Endothelial cell of umbilical vein (primary cell): ENCODE measurements around the gene RECQL5. TPM values are rescaled to one million over a fixed set of nuclear protein-coding genes. Genes with fewer than 3 reads are reported as not detected.

Experiments used
- BruUV-seq: library from RNA; stranded (reverse); fragments of 400-500 nt; replicated peaks from 2 replicates; lab custom pipeline; 2021; lab: Mats Ljungman, UMichigan
- CTCF ChIA-PET: fragments of 300-600, 350-600 bp; sonication (Branson Sonifier 250); formaldehyde crosslinking; loops from one replicate; lab custom pipeline; 2021; ENCODE audit warnings: antibody characterized with exemption, inconsistent platforms; lab: Charles Lee
- POLR2A ChIA-PET: fragments of 300-600, 350-600 bp; sonication (Branson Sonifier 250); formaldehyde crosslinking; loops from one replicate; lab custom pipeline; 2021; ENCODE audit warnings: antibody characterized with exemption, inconsistent platforms; lab: Charles Lee
- DNase-seq: peaks from one replicate; pipeline ENCODE4 v3.0.0-alpha.2; 2011; ENCODE audit warnings: low read depth, low spot score
- FAIRE-seq: peaks from 2 replicates; lab custom pipeline; 2011; peaks lifted over from hg19 to GRCh38; lab: Jason Lieb, UNC
- H2AFZ ChIP-seq: 2 replicates; pipeline ENCODE4 v1.6.0; 2012; ENCODE audit warnings: low read depth, low read length, control low read depth, inconsistent platforms
- H3K27ac ChIP-seq: 2 replicates; pipeline ENCODE4 v1.5.1; 2011; ENCODE audit warnings: low read depth, mild to moderate bottlenecking, control low read depth, low read length, moderate library complexity; ENCODE audit not compliant: insufficient read depth
- H3K27me3 ChIP-seq, 2 experiments: 2 replicates each; pipeline versions ENCODE4 v1.6.0 to v1.6.1; 2011; ENCODE audit warnings: low read length in 2 of 2, mixed read lengths in 1 of 2; ENCODE audit not compliant: control insufficient read depth in 2 of 2, insufficient read depth in 2 of 2
- H3K36me3 ChIP-seq, 2 experiments: 2 replicates in 1 of 2; 3 replicates in 1 of 2; pipeline ENCODE4 v1.5.1; 2011; ENCODE audit warnings: low read length in 2 of 2, mild to moderate bottlenecking in 1 of 2, moderate library complexity in 1 of 2; ENCODE audit not compliant: control insufficient read depth in 2 of 2, insufficient read depth in 2 of 2; ENCODE audit errors: extremely low read depth in 1 of 2
- H3K4me1 ChIP-seq: 3 replicates; pipeline ENCODE4 v1.5.1; 2011; ENCODE audit warnings: mild to moderate bottlenecking, low read length; ENCODE audit not compliant: control insufficient read depth, insufficient read depth; ENCODE audit errors: extremely low read depth
- H3K4me2 ChIP-seq: 2 replicates; pipeline ENCODE4 v1.6.1; 2011; ENCODE audit warnings: low read length, control low read depth, mixed read lengths; ENCODE audit not compliant: insufficient read depth
- H3K4me3 ChIP-seq, 3 experiments: fragments of 200-600 bp in 1 of 3; sonication (generic), shearing (Covaris generic) in 1 of 3; replicated peaks in 1 of 3; 2 replicates each; pipeline ENCODE4 v1.5.1; 2011 to 2016; ENCODE audit warnings: control low read depth in 3 of 3, low read length in 3 of 3, mild to moderate bottlenecking in 2 of 3, inconsistent platforms in 1 of 3, low read depth in 1 of 3, moderate library complexity in 1 of 3; ENCODE audit not compliant: insufficient read depth in 1 of 3
- H3K79me2 ChIP-seq: 2 replicates; pipeline ENCODE4 v1.6.0; 2012; ENCODE audit warnings: low read length, inconsistent platforms; ENCODE audit not compliant: control insufficient read depth, insufficient read depth
- H3K9ac ChIP-seq: replicated peaks from 2 replicates; pipeline ENCODE3; 2011; ENCODE audit warnings: low read length, control low read depth; ENCODE audit not compliant: insufficient read depth; ENCODE audit errors: extremely low read depth
- H3K9me1 ChIP-seq: replicated peaks from 3 replicates; pipeline ENCODE4 v1.6.0; 2011; ENCODE audit warnings: mild to moderate bottlenecking, low read length; ENCODE audit not compliant: control insufficient read depth, insufficient read depth; ENCODE audit errors: extremely low read depth
- H3K9me3 ChIP-seq: replicated peaks from 2 replicates; pipeline ENCODE4 v1.5.1; 2012; ENCODE audit warnings: low read length, inconsistent platforms; ENCODE audit not compliant: control insufficient read depth, insufficient read depth
- H4K20me1 ChIP-seq: replicated peaks from 2 replicates; pipeline ENCODE3; 2011; ENCODE audit warnings: mild to moderate bottlenecking, low read length; ENCODE audit not compliant: control insufficient read depth, insufficient read depth; ENCODE audit errors: extremely low read depth
- CTCF ChIP-seq, 2 donors: IDR thresholded peaks; 1 replicate in 1 of 2; 2 replicates in 1 of 2; pipeline ENCODE4 v1.5.1; 2011; ENCODE audit warnings: low read length in 2 of 2, mild to moderate bottlenecking in 2 of 2, moderate library complexity in 2 of 2, control low read depth in 1 of 2, inconsistent platforms in 1 of 2, low read depth in 1 of 2; ENCODE audit not compliant: insufficient read depth in 1 of 2; ENCODE audit errors: extremely low read depth in 1 of 2
- EZH2 ChIP-seq: IDR thresholded peaks from 2 replicates; pipeline ENCODE4 v1.6.1; 2012; ENCODE audit warnings: borderline replicate concordance, low read depth, mild to moderate bottlenecking, moderate library complexity, low read length, inconsistent platforms; ENCODE audit not compliant: severe bottlenecking
- FOS ChIP-seq: IDR thresholded peaks from 2 replicates; pipeline ENCODE4 v1.6.1; 2011; ENCODE audit warnings: mild to moderate bottlenecking, low read length, moderate library complexity, borderline replicate concordance; ENCODE audit not compliant: insufficient read depth
- GATA2 ChIP-seq: IDR thresholded peaks from 2 replicates; pipeline ENCODE4 v1.7.0; 2011; ENCODE audit warnings: low read depth, mild to moderate bottlenecking, moderate library complexity, mixed read lengths, low read length; ENCODE audit not compliant: insufficient read length, insufficient read depth
- JUN ChIP-seq: IDR thresholded peaks from 2 replicates; pipeline ENCODE4 v1.6.1; 2011; ENCODE audit warnings: borderline replicate concordance, low read depth; ENCODE audit not compliant: insufficient read length, insufficient read depth
- MAX ChIP-seq: IDR thresholded peaks from 2 replicates; pipeline ENCODE4 v1.6.1; 2011; ENCODE audit not compliant: insufficient read depth, insufficient read length
- MYC ChIP-seq: IDR thresholded peaks from one replicate; pipeline ENCODE4 v1.6.1; 2011; ENCODE audit warnings: mild to moderate bottlenecking, low read depth, low read length
- POLR2A ChIP-seq: IDR thresholded peaks from 2 replicates; pipeline ENCODE4 v1.6.1; 2012; ENCODE audit warnings: low read depth, mild to moderate bottlenecking, control low read depth, low read length
- POLR2AphosphoS5 ChIP-seq: IDR thresholded peaks from 2 replicates; pipeline ENCODE4 v1.6.1; 2012; ENCODE audit warnings: low read depth, mild to moderate bottlenecking, control low read depth, low read length, moderate library complexity; ENCODE audit not compliant: insufficient read depth
- dilution Hi-C: fragments of 300-500 bp; cut with MboI; formaldehyde crosslinking; loops from one replicate; pipeline ENCODE4 v1.15.0; 2019; ENCODE audit warnings: low sequenced_read_pairs; ENCODE audit not compliant: extremely low pct_ligation_motif_present
- intact Hi-C: fragments of 100-400 bp; cut with micrococcal nuclease; formaldehyde crosslinking; loops from one replicate; pipeline ENCODE4 v1.10.0; 2022
- polyA plus RNA-seq, 4 experiments: library from polyadenylated mRNA; depleted of rRNA in 3 of 4; stranded (reverse) in 3 of 4; unstranded in 1 of 4; fragments of >200 nt; gene quantifications; 2 replicates each; pipeline versions ENCODE4 v1.2.1 to v1.2.3, GENCODE V29; 2011 to 2012; ENCODE audit warnings: missing spikeins in 1 of 4
- total RNA-seq: library from RNA; stranded (reverse); gene quantifications from 2 replicates; pipeline ENCODE4 v1.2.3, GENCODE V29; 2021

Gene RECQL5
- total and polyA plus RNA-seq, 2 donors (not counting 3 experiments of a cell fraction or from before 2014, with no cell fraction given): 21.3 to 30.7 TPM

GRCh38 chr17:75647061-75647460 lies 19.9 kb downstream of the RECQL5 start:
- Histone ChIP-seq H2AFZ (no peak overlapping the region), H3K4me2 (no peak overlapping the region), H3K27me3 (no peaks in the 10 kb centered on the region), H4K20me1 (no peaks in the 10 kb centered on the region), H3K9me3 (no peaks in the 10 kb centered on the region), H3K36me3 (peaks cover 6 to 7% of the 10 kb centered on the region in 2 experiments), H3K4me3 (no peak overlapping the region), H3K79me2 (no peaks in the 10 kb centered on the region), H3K4me1 (peaks cover 16% of the 10 kb centered on the region), H3K9me1 (no peaks in the 10 kb centered on the region), H3K9ac (no peak overlapping the region), H3K27ac (no peak overlapping the region)
- FAIRE-seq (no peak), DNase-seq (no peak)
- POLR2A ChIA-PET: no interaction called here
- CTCF ChIA-PET: interaction anchor here (3.0 to 19.2 kb wide), 2 partner anchors 12 to 101 kb away, joined by 25 to 446 read pairs; partner anchors contain the start of gene SMIM5
- intact Hi-C loops: no loop called here
- BruUV-seq: no TSS peak
- TF ChIP-seq MAX (no peak), CTCF (IDR thresholded peaks at IDR 0.05; ENCODE audit: extremely low read depth in 1 of 2, insufficient read depth in 1 of 2, low read depth in 1 of 2, low read length in 2 of 2) (no peak), POLR2A (no peak), GATA2 (no peak), FOS (no peak), POLR2AphosphoS5 (no peak), JUN (no peak), MYC (no peak), EZH2 (no peak)
- dilution Hi-C loops: no loop called here
